Mesodermal cell (in vitro differentiated cells): Measurements from ENCODE around the gene PDXK.
"Not testable (repeated sequence)": the region's sequence is repeated elsewhere in the genome, so short reads cannot be mapped to it uniquely, and the experiment has no call there.

Experiments used
- H3K27ac ChIP-seq: 2 replicates; pipeline ENCODE4 v1.7.0; 2013; ENCODE audit warnings: mild to moderate bottlenecking, low read depth, low read length, moderate library complexity; ENCODE audit not compliant: severe bottlenecking
- H3K36me3 ChIP-seq: 2 replicates; pipeline ENCODE4 v1.7.1; 2013; ENCODE audit warnings: mild to moderate bottlenecking, low read length, moderate library complexity; ENCODE audit not compliant: control insufficient read depth, insufficient read depth
- H3K4me1 ChIP-seq: one replicate; pipeline ENCODE4 v1.7.1; 2013; ENCODE audit warnings: mild to moderate bottlenecking, low read length; ENCODE audit not compliant: insufficient read depth, control insufficient read depth, poor library complexity, severe bottlenecking
- H3K4me3 ChIP-seq: 2 replicates; pipeline ENCODE4 v1.7.0; 2013; ENCODE audit warnings: low read length, control low read depth, mild to moderate bottlenecking; ENCODE audit not compliant: insufficient read depth, poor library complexity, severe bottlenecking; ENCODE audit errors: extremely low read depth
- H3K9me3 ChIP-seq: 2 replicates; pipeline ENCODE4 v1.7.1; 2013; ENCODE audit warnings: mild to moderate bottlenecking, low read length, moderate library complexity; ENCODE audit not compliant: control insufficient read depth
- WGBS, 2 experiments: methylation state at CpG; one replicate each; pipeline ENCODE4 v1.1.5; 2013; ENCODE audit warnings: missing lambda C conversion rate in 2 of 2; ENCODE audit not compliant: insufficient coverage in 2 of 2; 5-methylcytosine and 5-hydroxymethylcytosine counted together

PDXK gene

DNA sequence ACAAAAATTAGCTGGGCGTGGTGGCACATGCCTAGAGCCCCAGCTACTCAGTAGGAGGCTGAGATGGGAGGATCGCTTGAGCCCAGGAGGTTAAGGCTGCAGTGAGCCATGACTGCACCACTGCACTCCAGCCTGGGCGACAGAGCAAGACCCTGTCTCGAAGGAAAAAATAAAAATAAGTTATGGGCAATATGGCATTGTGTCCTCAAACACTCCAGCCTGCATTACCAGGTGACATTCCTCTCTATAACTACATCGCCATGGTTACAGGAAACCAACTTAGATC lies 19.5 kb upstream of the PDXK start:
- 50 to 63% methylated on average over 2 to 3 of the region's 5 CpGs for WGBS, 2 experiments
- peaks cover 27% of the 10 kb centered on the region for H3K36me3 ChIP-seq
- H3K27ac ChIP-seq: not testable (repeated sequence)

DNA sequence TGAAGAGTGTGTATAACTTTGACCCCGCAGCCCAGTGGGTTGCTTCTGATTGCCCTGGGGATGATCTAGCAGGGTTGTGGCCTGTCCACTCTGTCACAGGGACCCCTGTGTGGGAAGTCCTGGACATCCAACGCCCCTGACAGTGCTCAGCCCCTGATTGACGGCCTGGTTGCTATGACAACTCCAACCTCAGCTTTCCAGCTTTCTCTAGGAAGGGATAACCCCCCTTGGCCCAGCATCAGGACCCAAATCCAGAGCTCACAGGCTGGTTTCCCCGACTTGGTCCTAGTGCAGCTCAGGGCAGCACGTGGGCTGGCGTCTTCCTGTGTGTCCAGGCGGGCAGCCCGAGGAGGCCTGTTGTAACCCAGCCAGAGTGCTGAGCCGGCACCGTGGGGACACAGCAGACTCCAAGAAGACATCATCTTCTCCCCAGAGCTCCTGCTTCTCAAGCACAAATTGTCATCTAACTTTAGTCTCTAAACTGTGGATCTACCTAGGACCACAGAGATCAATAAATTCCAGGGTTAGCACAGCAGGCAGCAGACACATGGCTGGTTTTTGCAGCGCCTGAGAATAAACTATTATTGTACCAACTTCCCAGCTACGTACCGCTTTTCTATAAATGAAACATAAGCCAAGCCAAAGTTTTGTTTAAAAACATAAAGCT lies 18.9 kb upstream of the PDXK start:
- H3K4me1 ChIP-seq: peaks cover 3% of the 10 kb centered on the region
- H3K4me3 ChIP-seq: no peak overlapping the region
- peaks cover 20% of the 10 kb centered on the region for H3K36me3 ChIP-seq
- peak overlapping the region; percentile 16 for H3K27ac ChIP-seq
- H3K9me3 ChIP-seq: no peaks in the 10 kb centered on the region
- 80 to 89% methylated on average over 11 to 13 of the region's 13 CpGs for WGBS, 2 experiments

More for the DNA sequence above, 19.5 kb upstream of the PDXK start:
- H3K9me3 ChIP-seq, H3K4me1 ChIP-seq, H3K4me3 ChIP-seq: not testable (repeated sequence)

DNA sequence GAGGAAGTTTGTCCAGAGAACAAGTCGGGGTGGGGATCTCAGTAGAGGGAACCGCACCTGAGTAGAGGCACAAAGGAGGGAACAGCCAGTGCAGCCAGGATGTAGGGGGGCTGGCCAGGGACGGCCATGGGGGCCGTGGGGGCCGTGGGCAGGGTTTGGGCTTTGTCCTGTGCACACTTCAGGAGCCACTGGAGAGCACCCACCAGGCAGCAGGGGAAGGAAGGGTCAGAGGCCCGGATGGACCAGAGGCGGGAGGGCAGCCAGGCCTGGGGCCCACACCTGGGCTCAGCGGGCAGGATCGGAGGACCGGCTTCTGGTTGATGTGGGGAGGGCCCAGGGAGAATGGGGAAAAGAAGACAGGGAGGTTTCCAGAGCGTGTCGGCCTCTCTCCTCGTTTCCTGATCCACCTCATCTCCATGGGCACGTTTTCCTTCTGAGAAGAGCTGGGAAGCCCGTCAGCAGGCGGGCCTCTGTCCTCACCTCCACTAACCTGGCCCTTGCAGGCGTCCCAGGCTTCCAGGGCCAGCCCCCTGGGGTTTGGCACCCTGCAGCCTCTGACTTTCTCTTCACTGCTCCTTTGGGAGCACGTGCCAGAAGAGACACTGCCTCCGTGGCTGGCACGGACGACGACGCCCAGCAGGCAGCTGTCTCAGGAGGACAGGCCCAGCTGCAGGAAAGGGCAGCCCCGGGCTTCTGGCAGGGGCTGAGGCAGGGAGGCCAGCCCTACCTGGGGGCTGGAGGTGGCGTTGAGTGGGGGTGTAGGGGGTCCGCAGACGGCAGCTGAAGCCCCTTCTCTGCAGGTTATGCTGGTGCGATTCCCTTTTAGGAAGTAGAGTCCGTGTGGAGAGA lies 16.8 kb upstream of the PDXK start:
- WGBS, 2 experiments: 89 to 91% methylated on average over 24 to 28 of the region's 29 CpGs
- H3K9me3 ChIP-seq: no peaks in the 10 kb centered on the region
- H3K4me3 ChIP-seq: no peak overlapping the region
- H3K4me1 ChIP-seq: peaks cover 3% of the 10 kb centered on the region
- H3K27ac ChIP-seq: no peak overlapping the region
- H3K36me3 ChIP-seq: peaks cover 2% of the 10 kb centered on the region

DNA sequence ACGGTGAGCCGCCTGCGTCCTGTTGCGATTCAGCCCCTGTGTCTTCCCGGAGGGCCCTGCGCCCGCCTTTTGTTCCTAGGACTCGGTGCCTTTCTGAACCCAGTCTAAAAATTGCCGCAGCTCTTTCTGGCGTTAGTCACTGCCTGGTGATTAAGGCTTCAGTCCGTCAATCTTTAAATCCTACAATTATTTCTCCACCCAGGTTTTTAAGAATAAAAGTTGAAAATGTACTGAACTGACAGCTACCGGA lies 16.2 kb upstream of the PDXK start:
- H3K4me3 ChIP-seq: no peak overlapping the region
- no peaks in the 10 kb centered on the region for H3K9me3 ChIP-seq
- H3K4me1 ChIP-seq: peaks cover 3% of the 10 kb centered on the region
- no peaks in the 10 kb centered on the region for H3K36me3 ChIP-seq
- H3K27ac ChIP-seq: no peak overlapping the region
- 79% methylated on average over 9 to 10 of the region's 12 CpGs for WGBS, 2 experiments

DNA sequence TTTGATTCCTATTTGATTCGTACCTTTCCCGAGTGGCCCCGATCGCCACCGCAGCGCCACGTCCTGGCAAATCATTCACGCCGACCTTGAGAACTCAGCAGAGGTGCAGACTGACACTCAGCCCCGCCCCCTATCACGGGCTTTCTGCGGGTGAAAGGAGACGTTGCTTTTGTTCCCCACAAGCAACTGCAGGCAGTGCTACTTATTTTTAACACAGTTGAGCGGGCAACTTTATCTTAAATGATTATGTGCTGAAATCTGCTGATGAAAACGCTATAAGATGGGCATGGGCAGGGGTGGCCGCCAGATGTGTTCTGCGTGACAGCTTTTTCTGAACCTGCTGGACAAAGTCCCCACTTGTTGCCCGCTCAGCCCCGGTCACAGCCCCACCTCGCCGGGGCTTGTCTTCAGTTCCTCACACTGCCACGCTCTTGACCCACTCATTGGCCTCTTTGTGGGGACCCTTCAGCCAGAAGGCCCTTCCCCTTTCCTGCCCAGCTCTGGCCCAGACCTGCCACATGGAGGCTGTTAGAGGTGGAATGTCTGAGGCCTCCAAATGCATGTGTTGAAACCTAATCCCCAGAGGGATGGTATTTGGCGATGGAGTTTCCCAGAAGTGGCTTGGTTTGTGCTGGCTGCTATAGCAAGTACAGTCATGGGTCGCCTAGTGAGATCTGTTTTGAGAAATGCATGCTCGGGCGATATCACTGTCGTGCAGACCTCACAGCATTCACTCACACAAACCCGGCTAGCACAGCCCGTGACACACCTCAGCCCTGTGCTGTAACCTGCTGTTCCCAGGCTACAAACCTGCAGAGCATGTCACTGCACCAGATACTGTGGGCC lies 15.7 kb upstream of the PDXK start:
- H3K27ac ChIP-seq: no peak overlapping the region
- H3K36me3 ChIP-seq: no peaks in the 10 kb centered on the region
- H3K9me3 ChIP-seq: no peaks in the 10 kb centered on the region
- no peak overlapping the region for H3K4me3 ChIP-seq
- 62 to 65% methylated on average over 23 to 26 of the region's 29 CpGs for WGBS, 2 experiments
- H3K4me1 ChIP-seq: peaks cover 3% of the 10 kb centered on the region

DNA sequence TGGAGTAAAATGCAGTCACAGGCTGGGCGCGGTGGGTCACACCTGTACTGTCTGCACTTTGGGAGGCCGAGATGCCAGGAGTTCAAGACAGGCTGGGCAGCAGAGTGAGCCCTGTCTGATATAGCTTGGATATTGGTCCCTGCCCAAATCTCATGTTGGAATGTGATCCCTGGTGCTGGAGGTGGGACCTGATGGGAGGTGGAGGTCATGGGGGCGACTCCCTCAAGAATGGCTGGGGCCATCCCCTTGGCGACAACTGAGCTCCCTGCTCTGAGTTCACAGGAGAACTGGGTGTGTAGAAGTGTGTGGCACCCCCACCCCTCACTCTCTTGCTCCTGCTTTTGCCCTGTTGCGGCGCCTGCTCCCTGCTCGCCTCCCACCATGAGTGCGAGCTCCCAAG lies 11.5 kb upstream of the PDXK start:
- Histone ChIP-seq H3K4me1 (peaks cover 9% of the 10 kb centered on the region), H3K36me3 (no peaks in the 10 kb centered on the region), H3K4me3 (no peak overlapping the region), H3K27ac (no peak overlapping the region), H3K9me3 (peaks cover 4% of the 10 kb centered on the region)
- 94 to 98% methylated on average over 7 of the region's 9 CpGs for WGBS, 2 experiments

DNA sequence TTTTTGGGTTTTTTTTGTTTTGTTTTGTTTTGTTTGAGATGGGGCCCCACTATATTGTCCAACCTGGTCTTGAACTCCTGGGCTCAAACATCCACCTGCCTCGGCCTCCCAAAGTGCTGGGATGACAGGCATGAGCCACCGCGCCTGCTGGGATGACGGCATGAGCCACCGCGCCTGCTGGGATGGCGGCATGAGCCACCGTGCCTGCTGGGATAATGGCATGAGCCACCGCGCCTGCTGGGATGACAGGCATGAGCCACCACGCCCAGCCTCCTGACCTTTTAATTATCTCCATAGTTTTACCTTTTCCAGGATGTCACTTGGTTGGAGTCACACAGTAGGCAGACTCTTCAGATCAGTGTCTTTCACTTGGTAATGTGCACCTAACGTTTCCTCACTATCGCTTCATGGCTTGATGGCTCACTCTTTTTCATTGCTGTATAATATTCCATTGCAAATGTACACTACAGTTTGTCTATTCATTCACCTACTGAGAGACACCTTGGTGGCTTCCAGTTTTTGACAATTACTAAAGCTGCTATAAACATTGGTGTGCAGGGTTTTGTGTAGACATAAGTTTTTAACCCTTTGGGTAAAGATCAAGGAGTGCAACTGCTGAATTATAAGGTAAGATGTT lies 10.1 kb upstream of the PDXK start:
- H3K4me1 ChIP-seq: peaks cover 6% of the 10 kb centered on the region
- H3K27ac ChIP-seq: no peak overlapping the region
- WGBS, 2 experiments: 94 to 96% methylated on average over 13 of the region's 13 CpGs
- no peak overlapping the region for H3K4me3 ChIP-seq
- H3K36me3 ChIP-seq: no peaks in the 10 kb centered on the region
- peaks cover 4% of the 10 kb centered on the region for H3K9me3 ChIP-seq

DNA sequence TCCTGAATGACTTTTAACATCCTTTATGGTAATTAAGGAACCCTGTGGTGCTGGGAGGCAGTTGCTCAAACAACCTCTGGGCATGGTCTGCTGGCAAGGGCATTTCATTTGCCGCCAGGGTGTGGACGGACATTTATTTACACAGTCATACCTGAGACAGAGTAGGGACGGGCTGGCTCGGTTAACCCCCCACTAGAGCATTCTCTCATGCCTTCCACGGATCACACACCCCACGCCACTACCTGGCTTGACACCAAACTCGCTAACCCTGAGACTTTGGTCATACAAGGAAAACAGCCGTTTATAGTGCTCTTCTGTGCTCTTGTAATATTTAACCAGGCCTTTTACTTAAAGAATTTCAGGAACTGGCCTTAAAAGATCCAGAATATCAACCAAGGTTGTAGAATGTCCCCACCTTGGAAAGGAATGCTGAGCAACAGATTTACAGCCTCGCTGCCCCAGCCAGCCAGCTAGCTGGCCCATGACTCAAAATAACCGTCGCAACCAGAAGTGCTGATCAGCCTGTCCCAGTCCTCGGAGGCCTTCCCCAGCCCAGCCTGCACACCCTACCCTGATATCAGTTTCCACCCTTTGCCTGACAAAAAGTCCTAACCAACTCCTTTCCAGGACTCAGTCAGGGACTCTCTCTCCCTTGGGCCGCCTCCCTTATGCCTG lies 6.5 kb upstream of the PDXK start:
- Histone ChIP-seq H3K4me3 (no peak overlapping the region), H3K27ac (peak overlapping the region; percentile 74), H3K36me3 (no peaks in the 10 kb centered on the region), H3K9me3 (peaks cover 4% of the 10 kb centered on the region), H3K4me1 (peaks cover 6% of the 10 kb centered on the region)
- 66% methylated on average over 11 of the region's 13 CpGs for WGBS, 2 experiments

DNA sequence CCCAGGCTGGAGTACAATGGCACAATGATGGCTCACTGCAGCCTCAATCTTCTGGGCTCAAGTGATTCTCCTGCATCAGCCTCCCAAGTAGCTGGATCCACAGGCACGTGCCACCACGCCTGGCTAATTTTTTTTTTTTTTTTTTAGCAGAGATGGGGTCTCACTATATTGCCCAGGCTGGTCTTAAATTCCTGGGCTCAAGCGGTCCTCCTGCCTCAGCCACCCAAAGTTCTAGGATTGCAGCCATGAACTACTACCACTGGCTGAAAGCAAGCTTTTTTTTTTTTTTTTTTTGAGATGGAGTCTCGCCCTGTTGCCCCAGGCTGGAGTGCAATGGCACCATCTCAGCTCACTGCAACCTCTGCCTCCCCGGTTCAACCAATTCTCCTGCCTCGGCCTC lies 5.8 kb upstream of the PDXK start:
- not testable (repeated sequence) for H3K27ac ChIP-seq, H3K9me3 ChIP-seq

More for the DNA sequence above, 5.8 kb upstream of the PDXK start:
- H3K36me3 ChIP-seq, H3K4me1 ChIP-seq, H3K4me3 ChIP-seq: not testable (repeated sequence)
- 80% methylated on average over 1 of the region's 6 CpGs; no CpG with 5 or more reads in 1 of the 2 experiments for WGBS, 2 experiments
